Activated naive CD8-positive, alpha-beta T cell treated with anti-CD3 and anti-CD28 coated beads, Interleukin-2, amount 10 ng/mL, durations not matched to agents 7 days and 5 days (primary cell): Measurements from ENCODE around the gene POU6F2. TPM values are rescaled to one million over a fixed set of nuclear protein-coding genes. Genes with fewer than 3 reads are reported as not detected.

Experiments used
- ATAC-seq: fragments of 150-1000 bp; cut with Tn5 transposase; one replicate; pipeline ENCODE4 v1.10.0; 2021; ENCODE audit warnings: low read depth, moderate library complexity
- POLR2A ChIA-PET: fragments of 350-600 bp; sonication (Branson Sonifier 250); formaldehyde crosslinking; loops from one replicate; lab custom pipeline; 2021; ENCODE audit warnings: antibody characterized with exemption; lab: Charles Lee
- DNase-seq: peaks from one replicate; pipeline ENCODE4 v3.0.0; 2021
- H3K27ac Mint-ChIP-seq: one replicate; pipeline ENCODE4 v1.8.0; 2022; ENCODE audit warnings: mild to moderate bottlenecking, mixed read lengths
- H3K27me3 Mint-ChIP-seq: one replicate; pipeline ENCODE4 v1.8.0; 2022; ENCODE audit warnings: mild to moderate bottlenecking, moderate library complexity, mixed read lengths
- H3K36me3 Mint-ChIP-seq: one replicate; pipeline ENCODE4 v1.8.0; 2021; ENCODE audit warnings: mild to moderate bottlenecking, mixed read lengths
- H3K4me1 Mint-ChIP-seq: one replicate; pipeline ENCODE4 v1.8.0; 2021; ENCODE audit warnings: mixed read lengths
- H3K4me3 Mint-ChIP-seq: one replicate; pipeline ENCODE4 v1.8.0; 2022; ENCODE audit warnings: mild to moderate bottlenecking, moderate library complexity, mixed read lengths
- H3K9me3 Mint-ChIP-seq: one replicate; pipeline ENCODE4 v1.8.0; 2021; ENCODE audit warnings: mixed read lengths
- total RNA-seq, 2 experiments: library from RNA; stranded (reverse); gene quantifications; one replicate each; pipeline ENCODE4 v1.2.3, GENCODE V29; 2021

The POU6F2 gene
- total RNA-seq, 2 experiments from 2014 or later = 0.19 to 0.20 TPM

- Mint-ChIP-seq H3K4me3 (no peak overlapping the region), H3K4me1 (no peaks in the 10 kb centered on the region), H3K27me3 (peaks cover 5% of the 10 kb centered on the region), H3K27ac (no peak overlapping the region), H3K9me3 (no peaks in the 10 kb centered on the region), H3K36me3 (no peaks in the 10 kb centered on the region)
- POLR2A ChIA-PET = no interaction called here
- ATAC-seq (no peak), DNase-seq (no peak)
Observed at GRCh38 chr7:39249635-39250152, 272.0 kb downstream of the POU6F2 start.

DNA sequence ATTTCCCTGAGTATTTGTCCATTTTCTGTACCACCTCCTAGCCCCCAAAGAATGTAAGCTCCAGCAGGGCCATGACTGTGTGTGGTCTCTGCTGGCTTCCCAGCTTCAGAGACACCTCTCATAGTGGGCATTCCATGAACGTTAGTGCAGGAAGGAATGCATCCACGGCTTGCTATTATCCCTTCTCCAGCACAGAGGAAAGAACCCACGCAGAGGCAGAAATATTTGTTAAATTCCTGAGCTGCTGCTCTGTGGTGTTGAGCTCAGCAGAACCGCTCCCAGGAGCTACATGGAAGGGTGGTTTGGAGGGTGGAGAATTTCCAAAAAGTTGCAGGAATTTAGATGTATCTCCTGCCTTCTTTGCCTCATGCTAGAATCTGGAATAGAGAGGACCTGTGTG, 275.2 kb downstream of the POU6F2 start:
- peaks cover 2% of the 10 kb centered on the region for H3K27me3 Mint-ChIP-seq
- no peaks in the 10 kb centered on the region for H3K36me3 Mint-ChIP-seq
- DNase-seq = no peak
- no peaks in the 10 kb centered on the region for H3K9me3 Mint-ChIP-seq
- no peak overlapping the region for H3K4me3 Mint-ChIP-seq
- POLR2A ChIA-PET = no interaction called here
- ATAC-seq = no peak
- H3K4me1 Mint-ChIP-seq = no peaks in the 10 kb centered on the region
- H3K27ac Mint-ChIP-seq = no peak overlapping the region

- no peak for DNase-seq
Observed at GRCh38 chr7:39259391-39260003, 281.8 kb downstream of the POU6F2 start.

GRCh38 chr7:39260279-39260844, 282.7 kb downstream of the POU6F2 start:
- no peaks in the 10 kb centered on the region for H3K9me3 Mint-ChIP-seq
- ATAC-seq = no peak
- no peaks in the 10 kb centered on the region for H3K4me1 Mint-ChIP-seq
- DNase-seq = no peak
- no peak overlapping the region for H3K27ac Mint-ChIP-seq
- H3K4me3 Mint-ChIP-seq = no peak overlapping the region
- no peaks in the 10 kb centered on the region for H3K36me3 Mint-ChIP-seq
- POLR2A ChIA-PET = no interaction called here
- H3K27me3 Mint-ChIP-seq = no peaks in the 10 kb centered on the region

More at GRCh38 chr7:39259391-39260003, 281.8 kb downstream of the POU6F2 start:
- H3K4me3 Mint-ChIP-seq = no peak overlapping the region
- no peaks in the 10 kb centered on the region for H3K9me3 Mint-ChIP-seq
- POLR2A ChIA-PET = no interaction called here
- no peak for ATAC-seq
- H3K27ac Mint-ChIP-seq = no peak overlapping the region
- no peaks in the 10 kb centered on the region for H3K36me3 Mint-ChIP-seq
- H3K4me1 Mint-ChIP-seq = no peaks in the 10 kb centered on the region
- no peaks in the 10 kb centered on the region for H3K27me3 Mint-ChIP-seq

GRCh38 chr7:39261771-39262170, 284.1 kb downstream of the POU6F2 start:
- no peak overlapping the region for H3K4me3 Mint-ChIP-seq
- no peak overlapping the region for H3K27ac Mint-ChIP-seq
- H3K9me3 Mint-ChIP-seq = no peaks in the 10 kb centered on the region
- H3K27me3 Mint-ChIP-seq = no peaks in the 10 kb centered on the region
- H3K4me1 Mint-ChIP-seq = no peaks in the 10 kb centered on the region
- POLR2A ChIA-PET = no interaction called here
- no peaks in the 10 kb centered on the region for H3K36me3 Mint-ChIP-seq
- DNase-seq = no peak
- ATAC-seq = no peak

DNA sequence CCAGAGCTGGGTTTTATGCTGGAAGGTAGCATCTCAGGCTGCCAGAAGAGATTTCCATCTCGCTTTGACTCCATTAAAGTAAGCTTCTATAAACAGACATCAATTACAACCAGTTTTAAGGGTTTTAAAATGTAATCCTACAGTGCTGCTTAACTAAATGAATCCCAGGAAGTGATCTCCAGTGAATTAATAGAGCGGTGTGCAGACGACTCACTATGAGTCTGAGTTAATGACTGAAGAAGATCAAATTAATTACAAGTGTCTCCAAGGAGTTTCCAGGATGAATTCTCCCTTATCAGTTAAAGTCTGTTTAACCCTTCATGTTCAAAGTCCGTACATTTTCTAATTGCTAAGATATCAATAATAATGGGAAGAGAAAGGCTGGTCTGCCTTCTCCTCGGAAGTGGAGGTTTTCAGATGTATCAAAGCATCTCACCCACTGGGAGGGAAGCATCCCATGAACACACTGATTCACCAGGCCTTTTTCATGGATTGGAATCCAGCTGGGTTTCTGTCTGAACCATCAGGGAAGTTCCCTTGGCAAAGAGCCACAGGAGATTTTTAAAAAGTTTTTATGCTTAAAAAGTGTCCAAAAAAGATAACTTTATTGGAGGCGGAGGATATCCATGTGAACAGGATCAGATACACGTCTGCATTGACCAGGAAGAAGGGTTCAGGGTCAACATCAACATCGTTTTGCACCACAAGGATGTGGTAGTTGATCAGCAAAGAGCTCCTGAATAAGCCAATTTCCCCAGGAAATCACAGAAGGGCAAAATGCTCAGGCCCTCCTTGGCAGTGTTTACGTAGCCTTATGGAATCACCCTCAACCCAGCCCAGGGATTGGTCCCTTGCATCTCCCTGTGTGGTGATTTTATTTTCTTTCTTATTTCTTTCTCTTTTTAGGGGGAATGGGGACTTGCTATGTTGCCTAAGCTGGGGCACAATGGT, 288.2 kb downstream of the POU6F2 start:
- H3K4me3 Mint-ChIP-seq = no peak overlapping the region
- ATAC-seq (no peak), DNase-seq (no peak)
- no peak overlapping the region for H3K27ac Mint-ChIP-seq
- POLR2A ChIA-PET = interaction anchor here (0.6 kb wide), 1 partner anchor 835 kb away, joined by 3 read pairs; no protein-coding TSS in a partner anchor
- no peaks in the 10 kb centered on the region for H3K36me3 Mint-ChIP-seq
- no peaks in the 10 kb centered on the region for H3K9me3 Mint-ChIP-seq
- H3K4me1 Mint-ChIP-seq = no peaks in the 10 kb centered on the region
- peaks cover 3% of the 10 kb centered on the region for H3K27me3 Mint-ChIP-seq

GRCh38 chr7:39269034-39269433, 291.3 kb downstream of the POU6F2 start:
- no peaks in the 10 kb centered on the region for H3K4me1 Mint-ChIP-seq
- no peaks in the 10 kb centered on the region for H3K9me3 Mint-ChIP-seq
- H3K4me3 Mint-ChIP-seq = no peak overlapping the region
- H3K36me3 Mint-ChIP-seq = no peaks in the 10 kb centered on the region
- H3K27ac Mint-ChIP-seq = no peak overlapping the region
- DNase-seq (no peak), ATAC-seq (no peak)
- peaks cover 3% of the 10 kb centered on the region for H3K27me3 Mint-ChIP-seq
- POLR2A ChIA-PET = no interaction called here

DNA sequence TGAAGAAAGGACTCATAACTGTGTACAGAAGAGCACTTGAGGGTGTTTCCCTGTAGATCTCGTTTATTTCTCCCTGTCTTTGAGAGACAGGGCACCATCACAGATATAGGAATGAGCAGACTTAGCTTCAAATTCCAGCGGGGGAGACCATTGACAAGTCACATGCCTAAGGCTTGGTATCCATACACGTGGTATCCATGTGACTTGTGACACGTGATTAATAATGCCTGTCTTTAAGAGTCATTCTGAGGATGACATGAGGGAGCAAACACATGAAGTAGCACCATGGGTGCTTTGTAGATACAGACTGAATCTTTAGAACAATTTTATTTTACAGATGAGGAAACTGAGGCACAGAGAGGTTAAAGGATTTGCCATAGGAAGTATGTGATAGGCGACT, 292.3 kb downstream of the POU6F2 start:
- no peak for ATAC-seq
- H3K9me3 Mint-ChIP-seq = no peaks in the 10 kb centered on the region
- POLR2A ChIA-PET = no interaction called here
- no peak for DNase-seq
- H3K4me3 Mint-ChIP-seq = no peak overlapping the region
- no peaks in the 10 kb centered on the region for H3K4me1 Mint-ChIP-seq
- no peaks in the 10 kb centered on the region for H3K36me3 Mint-ChIP-seq
- peaks cover 3% of the 10 kb centered on the region for H3K27me3 Mint-ChIP-seq
- no peak overlapping the region for H3K27ac Mint-ChIP-seq

DNA sequence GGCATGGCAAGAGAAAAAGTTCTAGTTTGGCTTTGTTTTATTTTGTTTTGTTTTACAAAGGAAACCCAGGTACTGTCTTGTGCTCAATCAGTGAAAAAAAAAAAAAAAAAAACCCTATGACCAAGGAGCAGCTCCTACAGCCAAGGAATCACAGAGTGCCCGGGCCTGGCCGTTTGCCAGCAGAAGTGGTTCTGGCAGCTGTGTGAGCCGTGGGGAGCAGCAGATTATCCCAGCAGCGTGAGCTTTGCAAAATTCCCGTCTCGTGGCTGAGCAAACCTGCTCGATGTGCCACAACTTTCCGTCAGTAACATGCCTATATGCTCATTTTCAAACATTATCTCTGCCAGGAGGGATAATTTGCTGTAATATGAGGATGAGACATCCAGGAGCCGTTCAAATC, 293.7 kb downstream of the POU6F2 start:
- Mint-ChIP-seq H3K27me3 (peaks cover 3% of the 10 kb centered on the region), H3K9me3 (no peaks in the 10 kb centered on the region), H3K27ac (no peak overlapping the region), H3K4me1 (no peaks in the 10 kb centered on the region), H3K4me3 (no peak overlapping the region), H3K36me3 (no peaks in the 10 kb centered on the region)
- no peak for DNase-seq
- ATAC-seq = no peak
- POLR2A ChIA-PET = no interaction called here

- POLR2A ChIA-PET = no interaction called here
- no peak overlapping the region for H3K4me3 Mint-ChIP-seq
Observed at GRCh38 chr7:39272111-39272510, 294.4 kb downstream of the POU6F2 start.

DNA sequence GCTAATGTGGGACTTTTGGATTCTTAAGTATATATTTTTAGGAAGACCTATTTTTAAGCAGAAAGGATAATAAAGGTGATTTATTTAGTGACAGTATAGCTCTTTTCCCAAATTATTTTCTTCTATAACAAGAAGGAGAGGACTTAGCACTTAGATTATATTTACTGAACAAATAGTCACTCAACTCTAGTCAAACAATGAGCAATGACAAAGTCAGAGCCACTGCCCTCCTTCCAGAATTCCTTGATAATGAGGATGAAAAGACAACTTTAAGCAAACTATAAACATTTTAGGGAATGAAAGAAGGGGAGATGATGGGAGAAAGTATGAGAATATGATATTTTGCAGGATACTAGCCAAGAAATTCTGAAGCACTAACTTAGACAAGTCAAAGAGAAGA, 295.0 kb downstream of the POU6F2 start:
- Mint-ChIP-seq H3K27ac (no peak overlapping the region), H3K4me1 (no peaks in the 10 kb centered on the region)

More at GRCh38 chr7:39272111-39272510, 294.4 kb downstream of the POU6F2 start:
- Mint-ChIP-seq H3K27me3 (peaks cover 3% of the 10 kb centered on the region), H3K9me3 (no peaks in the 10 kb centered on the region), H3K4me1 (no peaks in the 10 kb centered on the region), H3K27ac (no peak overlapping the region), H3K36me3 (no peaks in the 10 kb centered on the region)
- DNase-seq = no peak
- ATAC-seq = no peak

GRCh38 chr7:39280337-39280736, 302.6 kb downstream of the POU6F2 start:
- ATAC-seq (no peak), DNase-seq (no peak)
- Mint-ChIP-seq H3K9me3 (no peaks in the 10 kb centered on the region), H3K27ac (no peak overlapping the region), H3K4me3 (no peak overlapping the region), H3K4me1 (no peaks in the 10 kb centered on the region), H3K36me3 (no peaks in the 10 kb centered on the region), H3K27me3 (peaks cover 3% of the 10 kb centered on the region)
- POLR2A ChIA-PET = no interaction called here

More for the DNA sequence above, 295.0 kb downstream of the POU6F2 start:
- Mint-ChIP-seq H3K27me3 (peaks cover 3% of the 10 kb centered on the region), H3K36me3 (no peaks in the 10 kb centered on the region), H3K4me3 (no peak overlapping the region), H3K9me3 (no peaks in the 10 kb centered on the region)
- ATAC-seq (no peak), DNase-seq (no peak)
- POLR2A ChIA-PET = no interaction called here

DNA sequence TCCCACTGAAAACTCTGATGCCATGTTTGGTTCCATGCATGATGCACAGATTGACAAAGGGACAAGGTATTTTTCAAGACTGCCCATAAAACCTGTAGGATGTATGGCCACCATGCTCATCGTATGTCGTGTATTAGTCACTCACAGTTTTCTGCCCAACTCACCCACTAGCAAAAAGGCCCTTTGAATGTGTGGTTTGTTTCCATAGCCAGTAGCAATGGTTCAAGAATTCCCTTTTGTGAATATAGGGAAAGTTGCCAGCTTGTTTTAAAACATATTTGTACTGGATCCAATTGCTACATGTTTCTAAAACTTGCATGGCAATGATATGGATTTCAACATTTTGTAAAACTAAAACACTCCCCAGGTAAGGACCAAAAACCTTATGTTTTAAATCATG, 307.5 kb downstream of the POU6F2 start:
- Mint-ChIP-seq H3K9me3 (no peaks in the 10 kb centered on the region), H3K4me3 (no peak overlapping the region), H3K27ac (no peak overlapping the region), H3K36me3 (no peaks in the 10 kb centered on the region), H3K27me3 (peaks cover 8% of the 10 kb centered on the region), H3K4me1 (no peaks in the 10 kb centered on the region)
- ATAC-seq = no peak
- no peak for DNase-seq
- POLR2A ChIA-PET = no interaction called here
